Endothelial cell of umbilical vein (primary cell): ENCODE results near the gene GGA2. TPM values are rescaled to one million over a fixed set of nuclear protein-coding genes. Genes with fewer than 3 reads are reported as not detected.

ENCODE experiments used
- BruUV-seq: library from RNA; stranded (reverse); fragments of 400-500 nt; replicated peaks from 2 replicates; lab custom pipeline; 2021; lab: Mats Ljungman, UMichigan
- CTCF ChIA-PET: fragments of 300-600, 350-600 bp; sonication (Branson Sonifier 250); formaldehyde crosslinking; loops from one replicate; lab custom pipeline; 2021; ENCODE audit warnings: antibody characterized with exemption, inconsistent platforms; lab: Charles Lee
- POLR2A ChIA-PET: fragments of 300-600, 350-600 bp; sonication (Branson Sonifier 250); formaldehyde crosslinking; loops from one replicate; lab custom pipeline; 2021; ENCODE audit warnings: antibody characterized with exemption, inconsistent platforms; lab: Charles Lee
- DNase-seq: peaks from one replicate; pipeline ENCODE4 v3.0.0-alpha.2; 2011; ENCODE audit warnings: low read depth, low spot score
- FAIRE-seq: peaks from 2 replicates; lab custom pipeline; 2011; peaks lifted over from hg19 to GRCh38; lab: Jason Lieb, UNC
- H2AFZ ChIP-seq: 2 replicates; pipeline ENCODE4 v1.6.0; 2012; ENCODE audit warnings: low read depth, low read length, control low read depth, inconsistent platforms
- H3K27ac ChIP-seq: 2 replicates; pipeline ENCODE4 v1.5.1; 2011; ENCODE audit warnings: low read depth, mild to moderate bottlenecking, control low read depth, low read length, moderate library complexity; ENCODE audit not compliant: insufficient read depth
- H3K27me3 ChIP-seq, 2 experiments: 2 replicates each; pipeline versions ENCODE4 v1.6.0 to v1.6.1; 2011; ENCODE audit warnings: low read length in 2 of 2, mixed read lengths in 1 of 2; ENCODE audit not compliant: control insufficient read depth in 2 of 2, insufficient read depth in 2 of 2
- H3K36me3 ChIP-seq, 2 experiments: 2 replicates in 1 of 2; 3 replicates in 1 of 2; pipeline ENCODE4 v1.5.1; 2011; ENCODE audit warnings: low read length in 2 of 2, mild to moderate bottlenecking in 1 of 2, moderate library complexity in 1 of 2; ENCODE audit not compliant: control insufficient read depth in 2 of 2, insufficient read depth in 2 of 2; ENCODE audit errors: extremely low read depth in 1 of 2
- H3K4me1 ChIP-seq: 3 replicates; pipeline ENCODE4 v1.5.1; 2011; ENCODE audit warnings: mild to moderate bottlenecking, low read length; ENCODE audit not compliant: control insufficient read depth, insufficient read depth; ENCODE audit errors: extremely low read depth
- H3K4me2 ChIP-seq: 2 replicates; pipeline ENCODE4 v1.6.1; 2011; ENCODE audit warnings: low read length, control low read depth, mixed read lengths; ENCODE audit not compliant: insufficient read depth
- H3K4me3 ChIP-seq, 3 experiments: fragments of 200-600 bp in 1 of 3; sonication (generic), shearing (Covaris generic) in 1 of 3; replicated peaks in 1 of 3; 2 replicates each; pipeline ENCODE4 v1.5.1; 2011 to 2016; ENCODE audit warnings: control low read depth in 3 of 3, low read length in 3 of 3, mild to moderate bottlenecking in 2 of 3, inconsistent platforms in 1 of 3, low read depth in 1 of 3, moderate library complexity in 1 of 3; ENCODE audit not compliant: insufficient read depth in 1 of 3
- H3K79me2 ChIP-seq: 2 replicates; pipeline ENCODE4 v1.6.0; 2012; ENCODE audit warnings: low read length, inconsistent platforms; ENCODE audit not compliant: control insufficient read depth, insufficient read depth
- H3K9ac ChIP-seq: replicated peaks from 2 replicates; pipeline ENCODE3; 2011; ENCODE audit warnings: low read length, control low read depth; ENCODE audit not compliant: insufficient read depth; ENCODE audit errors: extremely low read depth
- H3K9me1 ChIP-seq: replicated peaks from 3 replicates; pipeline ENCODE4 v1.6.0; 2011; ENCODE audit warnings: mild to moderate bottlenecking, low read length; ENCODE audit not compliant: control insufficient read depth, insufficient read depth; ENCODE audit errors: extremely low read depth
- H3K9me3 ChIP-seq: replicated peaks from 2 replicates; pipeline ENCODE4 v1.5.1; 2012; ENCODE audit warnings: low read length, inconsistent platforms; ENCODE audit not compliant: control insufficient read depth, insufficient read depth
- H4K20me1 ChIP-seq: replicated peaks from 2 replicates; pipeline ENCODE3; 2011; ENCODE audit warnings: mild to moderate bottlenecking, low read length; ENCODE audit not compliant: control insufficient read depth, insufficient read depth; ENCODE audit errors: extremely low read depth
- EZH2 ChIP-seq: IDR thresholded peaks from 2 replicates; pipeline ENCODE4 v1.6.1; 2012; ENCODE audit warnings: borderline replicate concordance, low read depth, mild to moderate bottlenecking, moderate library complexity, low read length, inconsistent platforms; ENCODE audit not compliant: severe bottlenecking
- FOS ChIP-seq: IDR thresholded peaks from 2 replicates; pipeline ENCODE4 v1.6.1; 2011; ENCODE audit warnings: mild to moderate bottlenecking, low read length, moderate library complexity, borderline replicate concordance; ENCODE audit not compliant: insufficient read depth
- GATA2 ChIP-seq: IDR thresholded peaks from 2 replicates; pipeline ENCODE4 v1.7.0; 2011; ENCODE audit warnings: low read depth, mild to moderate bottlenecking, moderate library complexity, mixed read lengths, low read length; ENCODE audit not compliant: insufficient read length, insufficient read depth
- JUN ChIP-seq: IDR thresholded peaks from 2 replicates; pipeline ENCODE4 v1.6.1; 2011; ENCODE audit warnings: borderline replicate concordance, low read depth; ENCODE audit not compliant: insufficient read length, insufficient read depth
- MYC ChIP-seq: IDR thresholded peaks from one replicate; pipeline ENCODE4 v1.6.1; 2011; ENCODE audit warnings: mild to moderate bottlenecking, low read depth, low read length
- POLR2A ChIP-seq: IDR thresholded peaks from 2 replicates; pipeline ENCODE4 v1.6.1; 2012; ENCODE audit warnings: low read depth, mild to moderate bottlenecking, control low read depth, low read length
- POLR2AphosphoS5 ChIP-seq: IDR thresholded peaks from 2 replicates; pipeline ENCODE4 v1.6.1; 2012; ENCODE audit warnings: low read depth, mild to moderate bottlenecking, control low read depth, low read length, moderate library complexity; ENCODE audit not compliant: insufficient read depth
- dilution Hi-C: fragments of 300-500 bp; cut with MboI; formaldehyde crosslinking; loops from one replicate; pipeline ENCODE4 v1.15.0; 2019; ENCODE audit warnings: low sequenced_read_pairs; ENCODE audit not compliant: extremely low pct_ligation_motif_present
- intact Hi-C: fragments of 100-400 bp; cut with micrococcal nuclease; formaldehyde crosslinking; loops from one replicate; pipeline ENCODE4 v1.10.0; 2022
- polyA plus RNA-seq, 4 experiments: library from polyadenylated mRNA; depleted of rRNA in 3 of 4; stranded (reverse) in 3 of 4; unstranded in 1 of 4; fragments of >200 nt; gene quantifications; 2 replicates each; pipeline versions ENCODE4 v1.2.1 to v1.2.3, GENCODE V29; 2011 to 2012; ENCODE audit warnings: missing spikeins in 1 of 4
- total RNA-seq: library from RNA; stranded (reverse); gene quantifications from 2 replicates; pipeline ENCODE4 v1.2.3, GENCODE V29; 2021
- TF ChIP-seq, protein P1 (sequence below): IDR thresholded peaks from 2 replicates; pipeline ENCODE4 v1.6.1; 2011; ENCODE audit not compliant: insufficient read depth, insufficient read length
- TF ChIP-seq, protein P2 (sequence below), 2 donors: IDR thresholded peaks; 1 replicate in 1 of 2; 2 replicates in 1 of 2; pipeline ENCODE4 v1.5.1; 2011; ENCODE audit warnings: low read length in 2 of 2, mild to moderate bottlenecking in 2 of 2, moderate library complexity in 2 of 2, control low read depth in 1 of 2, inconsistent platforms in 1 of 2, low read depth in 1 of 2; ENCODE audit not compliant: insufficient read depth in 1 of 2; ENCODE audit errors: extremely low read depth in 1 of 2

GGA2 gene
- total and polyA plus RNA-seq, 2 donors (not counting 3 experiments of a cell fraction or from before 2014, with no cell fraction given) = 33.3 to 73.1 TPM

DNA sequence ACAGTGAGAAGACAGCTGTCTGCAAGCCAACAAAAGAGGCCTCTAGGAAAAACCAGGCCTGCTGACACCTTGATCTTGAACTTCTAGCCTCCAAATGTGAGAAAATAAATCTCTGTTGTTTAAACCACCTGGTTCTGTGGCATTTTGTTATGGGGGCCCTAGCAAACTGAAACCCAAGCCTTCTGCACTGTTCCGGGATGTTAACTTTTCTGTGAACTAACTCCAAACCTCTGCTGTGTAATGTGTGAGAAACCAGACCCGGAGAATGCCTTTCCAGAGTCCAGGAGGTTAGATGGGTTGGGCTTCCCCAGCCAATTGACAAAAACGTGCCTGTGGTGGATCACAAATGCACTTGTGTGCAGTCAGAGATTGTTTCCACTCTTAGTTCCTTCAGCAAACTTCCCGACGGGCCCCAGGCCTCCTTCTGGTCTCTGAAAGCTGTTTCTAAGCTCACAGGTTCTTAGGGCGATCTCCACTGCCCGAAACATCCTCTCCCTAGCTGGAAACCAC is 13.6 kb upstream of the GGA2 start:
- CTCF ChIA-PET = interaction anchor here (0.8 kb wide), 1 partner anchor 10 kb away, joined by 3 read pairs; no protein-coding TSS in a partner anchor
- POLR2A ChIA-PET = no interaction called here
- Histone ChIP-seq H4K20me1 (no peaks in the 10 kb centered on the region), H3K9me3 (no peaks in the 10 kb centered on the region), H3K4me1 (peaks cover 3% of the 10 kb centered on the region), H3K9me1 (no peaks in the 10 kb centered on the region), H3K27ac (no peak overlapping the region), H3K4me2 (no peak overlapping the region), H2AFZ (no peak overlapping the region), H3K79me2 (no peaks in the 10 kb centered on the region), H3K27me3 (no peaks in the 10 kb centered on the region), H3K4me3 (no peak overlapping the region), H3K9ac (no peak overlapping the region), H3K36me3 (peaks cover 0 to 15% of the 10 kb centered on the region in 2 experiments)
- intact Hi-C loops = no loop called here
- TF ChIP-seq POLR2A (no peak), EZH2 (no peak), FOS (no peak), MYC (no peak), JUN (no peak), GATA2 (no peak), POLR2AphosphoS5 (no peak)
- TF ChIP-seq, protein P1, sequence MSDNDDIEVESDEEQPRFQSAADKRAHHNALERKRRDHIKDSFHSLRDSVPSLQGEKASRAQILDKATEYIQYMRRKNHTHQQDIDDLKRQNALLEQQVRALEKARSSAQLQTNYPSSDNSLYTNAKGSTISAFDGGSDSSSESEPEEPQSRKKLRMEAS = no peak
- TF ChIP-seq, protein P2, sequence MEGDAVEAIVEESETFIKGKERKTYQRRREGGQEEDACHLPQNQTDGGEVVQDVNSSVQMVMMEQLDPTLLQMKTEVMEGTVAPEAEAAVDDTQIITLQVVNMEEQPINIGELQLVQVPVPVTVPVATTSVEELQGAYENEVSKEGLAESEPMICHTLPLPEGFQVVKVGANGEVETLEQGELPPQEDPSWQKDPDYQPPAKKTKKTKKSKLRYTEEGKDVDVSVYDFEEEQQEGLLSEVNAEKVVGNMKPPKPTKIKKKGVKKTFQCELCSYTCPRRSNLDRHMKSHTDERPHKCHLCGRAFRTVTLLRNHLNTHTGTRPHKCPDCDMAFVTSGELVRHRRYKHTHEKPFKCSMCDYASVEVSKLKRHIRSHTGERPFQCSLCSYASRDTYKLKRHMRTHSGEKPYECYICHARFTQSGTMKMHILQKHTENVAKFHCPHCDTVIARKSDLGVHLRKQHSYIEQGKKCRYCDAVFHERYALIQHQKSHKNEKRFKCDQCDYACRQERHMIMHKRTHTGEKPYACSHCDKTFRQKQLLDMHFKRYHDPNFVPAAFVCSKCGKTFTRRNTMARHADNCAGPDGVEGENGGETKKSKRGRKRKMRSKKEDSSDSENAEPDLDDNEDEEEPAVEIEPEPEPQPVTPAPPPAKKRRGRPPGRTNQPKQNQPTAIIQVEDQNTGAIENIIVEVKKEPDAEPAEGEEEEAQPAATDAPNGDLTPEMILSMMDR (IDR thresholded peaks at IDR 0.05; ENCODE audit: extremely low read depth in 1 of 2, insufficient read depth in 1 of 2, low read depth in 1 of 2, low read length in 2 of 2) = no peak
- FAIRE-seq (no peak), DNase-seq (no peak)
- dilution Hi-C loops = no loop called here
- no TSS peak for BruUV-seq
